Measurements from ENCODE around the gene GIT1.
A peak's percentile ranks its signal among the peaks of the same experiment; 100 is the strongest.

GIT1 gene

GRCh38 chr17:29583324-29584248, 5.9 kb downstream of the GIT1 start:
- no peak overlapping the region for H3K4me3 ChIP-seq (replicated peaks; ENCODE audit: low read depth, low read length)
- no peak for DNase-seq (ENCODE audit: low read depth)
- TF ChIP-seq CTCF (IDR thresholded peaks at IDR 0.05; ENCODE audit: low read length, missing control alignments) = no peak

GRCh38 chr17:29582772-29583171, 6.7 kb downstream of the GIT1 start:
- H3K4me3 ChIP-seq (replicated peaks; ENCODE audit: low read depth, low read length) = no peak overlapping the region
- TF ChIP-seq CTCF (IDR thresholded peaks at IDR 0.05; ENCODE audit: low read length, missing control alignments) = no peak
- no peak for DNase-seq (ENCODE audit: low read depth)

GRCh38 chr17:29582254-29582765, 7.1 kb downstream of the GIT1 start:
- no peak overlapping the region for H3K4me3 ChIP-seq (replicated peaks; ENCODE audit: low read depth, low read length)
- no peak for DNase-seq (ENCODE audit: low read depth)
- TF ChIP-seq CTCF (IDR thresholded peaks at IDR 0.05; ENCODE audit: low read length, missing control alignments) = no peak

GRCh38 chr17:29581583-29582253, 7.7 kb downstream of the GIT1 start:
- TF ChIP-seq CTCF (IDR thresholded peaks at IDR 0.05; ENCODE audit: low read length, missing control alignments) = no peak
- no peak for DNase-seq (ENCODE audit: low read depth)
- no peak overlapping the region for H3K4me3 ChIP-seq (replicated peaks; ENCODE audit: low read depth, low read length)

- peak; percentile 83 for DNase-seq (ENCODE audit: low read depth)
- H3K4me3 ChIP-seq (replicated peaks; ENCODE audit: low read depth, low read length) = no peak overlapping the region
- TF ChIP-seq CTCF (IDR thresholded peaks at IDR 0.05; ENCODE audit: low read length, missing control alignments) = peak; percentile 88
Observed at GRCh38 chr17:29579866-29580771, 9.3 kb downstream of the GIT1 start.
